Measurements from ENCODE around the gene AMER1.
"Not testable (repeated sequence)": the region's sequence is repeated elsewhere in the genome, so short reads cannot be mapped to it uniquely, and the experiment has no call there.

AMER1 gene

GRCh38 chrX:64205441-64205734 lies at the start of gene AMER1:
Gene AMER1, minus strand, starts transcription at chrX:64205708. Its CDS starts 12,422 bp downstream, at chrX:64193286.
- TF ChIP-seq, protein P1, sequence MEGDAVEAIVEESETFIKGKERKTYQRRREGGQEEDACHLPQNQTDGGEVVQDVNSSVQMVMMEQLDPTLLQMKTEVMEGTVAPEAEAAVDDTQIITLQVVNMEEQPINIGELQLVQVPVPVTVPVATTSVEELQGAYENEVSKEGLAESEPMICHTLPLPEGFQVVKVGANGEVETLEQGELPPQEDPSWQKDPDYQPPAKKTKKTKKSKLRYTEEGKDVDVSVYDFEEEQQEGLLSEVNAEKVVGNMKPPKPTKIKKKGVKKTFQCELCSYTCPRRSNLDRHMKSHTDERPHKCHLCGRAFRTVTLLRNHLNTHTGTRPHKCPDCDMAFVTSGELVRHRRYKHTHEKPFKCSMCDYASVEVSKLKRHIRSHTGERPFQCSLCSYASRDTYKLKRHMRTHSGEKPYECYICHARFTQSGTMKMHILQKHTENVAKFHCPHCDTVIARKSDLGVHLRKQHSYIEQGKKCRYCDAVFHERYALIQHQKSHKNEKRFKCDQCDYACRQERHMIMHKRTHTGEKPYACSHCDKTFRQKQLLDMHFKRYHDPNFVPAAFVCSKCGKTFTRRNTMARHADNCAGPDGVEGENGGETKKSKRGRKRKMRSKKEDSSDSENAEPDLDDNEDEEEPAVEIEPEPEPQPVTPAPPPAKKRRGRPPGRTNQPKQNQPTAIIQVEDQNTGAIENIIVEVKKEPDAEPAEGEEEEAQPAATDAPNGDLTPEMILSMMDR (IDR thresholded peaks at IDR 0.05; ENCODE audit: low read depth, low read length): no peak
- DNase-seq (ENCODE audit: extremely low read depth, low read depth): no peak

GRCh38 chrX:64230123-64230970 lies 24.8 kb upstream of the AMER1 start, which contains the start of gene ASB12:
Gene ASB12, minus strand, starts transcription at chrX:64230607. Its CDS starts 4,957 bp downstream, at chrX:64225650.
- DNase-seq (ENCODE audit: extremely low read depth, low read depth): no peak
- TF ChIP-seq, protein P1 (IDR thresholded peaks at IDR 0.05; ENCODE audit: low read depth, low read length): no peak

- TF ChIP-seq, protein P1 (IDR thresholded peaks at IDR 0.05; ENCODE audit: low read depth, low read length): no peak
- DNase-seq (ENCODE audit: extremely low read depth, low read depth): no peak
Measured at GRCh38 chrX:64229154-64229553, 23.6 kb upstream of the AMER1 start.

- TF ChIP-seq, protein P1 (IDR thresholded peaks at IDR 0.05; ENCODE audit: low read depth, low read length): no peak
- DNase-seq (ENCODE audit: extremely low read depth, low read depth): no peak
Measured at GRCh38 chrX:64218023-64218422, 12.5 kb upstream of the AMER1 start.

- not testable (repeated sequence) for DNase-seq (ENCODE audit: extremely low read depth, low read depth)
Measured at GRCh38 chrX:64213989-64214388, 8.5 kb upstream of the AMER1 start.

GRCh38 chrX:64206556-64207162 lies 1.2 kb upstream of the AMER1 start:
- no peak for DNase-seq (ENCODE audit: extremely low read depth, low read depth)
- TF ChIP-seq, protein P1 (IDR thresholded peaks at IDR 0.05; ENCODE audit: low read depth, low read length): no peak

DNA sequence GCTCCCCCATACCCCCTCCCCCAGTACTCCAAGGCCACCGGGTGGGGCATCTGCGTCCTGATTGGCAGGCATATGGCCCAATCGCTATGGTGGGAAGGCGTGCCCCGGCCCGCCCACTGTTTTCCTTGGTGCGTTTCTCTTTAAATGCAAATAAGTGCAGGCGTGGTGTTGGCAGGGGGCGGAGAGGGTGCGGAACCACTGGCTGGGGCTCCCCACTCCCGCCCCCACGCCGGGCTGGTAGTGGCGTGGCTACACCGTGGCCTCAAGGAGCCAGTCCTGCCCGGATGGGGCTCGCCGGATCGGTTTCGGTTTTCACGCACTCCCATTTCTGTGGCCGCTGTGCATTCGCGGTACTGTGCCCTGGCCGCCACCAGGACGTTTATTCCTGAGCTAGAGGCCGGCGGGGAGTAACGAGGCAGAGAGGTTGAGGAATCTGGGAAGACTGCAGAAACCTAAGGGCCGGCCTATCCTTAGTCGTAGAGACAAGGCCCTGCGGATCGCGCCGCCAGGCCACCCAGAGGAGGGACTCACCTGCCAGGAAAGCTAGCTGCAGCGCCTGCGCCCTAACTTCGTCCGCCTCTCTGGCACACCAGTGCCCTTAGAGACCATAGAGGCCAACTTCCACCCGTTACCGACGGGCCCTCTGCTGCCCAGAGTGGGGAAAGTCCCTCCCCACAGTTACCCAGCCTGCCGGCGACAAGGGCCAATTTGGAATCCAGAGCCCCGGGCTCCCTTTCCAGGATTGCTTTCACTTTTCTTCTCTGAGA lies 410 bp upstream of the AMER1 start:
- TF ChIP-seq, protein P1 (IDR thresholded peaks at IDR 0.05; ENCODE audit: low read depth, low read length): peak; percentile 6
- DNase-seq (ENCODE audit: extremely low read depth, low read depth): peak; percentile 79
